ENCODE results near the gene TADA2B.
"Not testable (repeated sequence)": the region's sequence is repeated elsewhere in the genome, so short reads cannot be mapped to it uniquely, and the experiment has no call there.

TADA2B gene

GRCh38 chr4:7083597-7084563, 40.7 kb downstream of the TADA2B start:
- DNase-seq (ENCODE audit: low read depth in 2 of 2) = no peak

- not testable (repeated sequence) for DNase-seq (ENCODE audit: low read depth in 2 of 2)
These were observed 41.4 kb downstream of the TADA2B start for GRCh38 chr4:7084564-7084961.

GRCh38 chr4:7086384-7086783, 43.2 kb downstream of the TADA2B start:
- no peak for DNase-seq (ENCODE audit: low read depth in 2 of 2)

GRCh38 chr4:7087036-7087435, 43.9 kb downstream of the TADA2B start:
- DNase-seq (ENCODE audit: low read depth in 2 of 2) = no peak

- no peak for DNase-seq (ENCODE audit: low read depth in 2 of 2)
These were observed 46.2 kb downstream of the TADA2B start for GRCh38 chr4:7089213-7089986.

- DNase-seq (ENCODE audit: low read depth in 2 of 2) = no peak
These were observed 48.9 kb downstream of the TADA2B start for GRCh38 chr4:7092026-7092425.

GRCh38 chr4:7094916-7095315, 51.7 kb downstream of the TADA2B start:
- DNase-seq (ENCODE audit: low read depth in 2 of 2) = no peak

GRCh38 chr4:7095611-7096155, 52.5 kb downstream of the TADA2B start:
- DNase-seq (ENCODE audit: low read depth in 2 of 2) = no peak

- DNase-seq (ENCODE audit: low read depth in 2 of 2) = no peak
These were observed 53.1 kb downstream of the TADA2B start for GRCh38 chr4:7096236-7096635.

GRCh38 chr4:7101692-7102515, 58.7 kb downstream of the TADA2B start:
- no peak for DNase-seq (ENCODE audit: low read depth in 2 of 2)

GRCh38 chr4:7102516-7102909, 59.3 kb downstream of the TADA2B start:
- not testable (repeated sequence) for DNase-seq (ENCODE audit: low read depth in 2 of 2)

- no peak for DNase-seq (ENCODE audit: low read depth in 2 of 2)
These were observed 59.9 kb downstream of the TADA2B start for GRCh38 chr4:7103031-7103606.

GRCh38 chr4:7103607-7104365, 60.6 kb downstream of the TADA2B start:
- no peak for DNase-seq (ENCODE audit: low read depth in 2 of 2)

GRCh38 chr4:7104366-7105031, 61.3 kb downstream of the TADA2B start:
- no peak for DNase-seq (ENCODE audit: low read depth in 2 of 2)

GRCh38 chr4:7105276-7105675, 62.1 kb downstream of the TADA2B start:
- no peak for DNase-seq (ENCODE audit: low read depth in 2 of 2)

- no peak for DNase-seq (ENCODE audit: low read depth in 2 of 2)
These were observed 64.2 kb downstream of the TADA2B start for GRCh38 chr4:7107166-7107905.
